ENCODE results near the gene FNBP1.
"Not testable (repeated sequence)": the region's sequence is repeated elsewhere in the genome, so short reads cannot be mapped to it uniquely, and the experiment has no call there.

Gene FNBP1

DNA sequence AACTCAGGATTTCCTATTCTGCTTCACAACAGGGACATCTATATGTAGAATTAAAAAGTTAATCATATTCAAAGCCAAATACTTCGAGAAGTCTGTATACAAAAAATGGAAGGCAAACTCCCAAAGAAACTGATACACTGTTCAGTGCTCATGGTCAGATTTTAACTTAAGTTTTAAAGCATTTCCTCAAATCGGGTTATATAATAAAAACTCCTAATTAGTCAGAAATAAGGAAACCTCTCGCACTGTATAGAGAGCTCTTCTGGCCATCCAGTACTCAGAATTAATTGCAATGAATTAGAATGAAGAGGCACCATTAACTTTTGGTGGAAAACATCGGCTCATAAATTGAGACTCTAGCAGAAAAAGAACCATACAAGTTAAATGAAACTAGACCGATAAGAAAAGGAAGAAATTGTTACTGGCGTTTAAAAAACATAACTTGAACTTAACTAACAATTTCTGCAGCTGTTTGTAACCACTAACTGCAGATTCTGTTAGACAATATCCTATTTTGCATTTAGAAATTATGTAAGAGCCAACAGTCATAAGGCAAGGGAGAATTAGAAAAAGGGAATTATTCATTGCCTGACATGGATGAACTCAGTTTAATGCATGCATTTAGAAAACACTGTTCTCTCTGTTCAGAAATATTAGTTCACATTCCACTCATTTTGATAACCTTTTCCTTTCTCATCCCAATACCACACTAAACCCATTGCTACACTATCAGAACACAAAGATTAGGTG lies 96.6 kb downstream of the FNBP1 start:
- DNase-seq, result no peak

DNA sequence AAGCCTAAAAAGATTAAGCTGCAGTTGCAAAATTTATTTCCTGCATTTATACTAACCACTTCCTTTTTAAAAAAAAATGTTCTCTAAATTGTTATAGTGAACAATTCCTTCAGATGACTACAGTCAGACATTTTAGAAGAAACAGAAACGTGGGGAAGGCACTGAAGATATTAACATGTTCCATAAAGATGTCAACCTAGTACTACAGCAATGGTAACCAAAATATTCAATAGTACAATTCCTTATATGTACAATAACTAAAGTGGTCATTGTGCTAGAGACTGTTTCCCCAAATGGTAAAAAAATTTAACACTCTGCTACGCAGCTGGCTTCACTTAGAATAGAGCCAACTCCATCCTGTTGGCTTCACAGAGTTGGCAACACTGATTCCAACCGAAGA lies 97.7 kb downstream of the FNBP1 start:
- DNase-seq, result no peak

DNA sequence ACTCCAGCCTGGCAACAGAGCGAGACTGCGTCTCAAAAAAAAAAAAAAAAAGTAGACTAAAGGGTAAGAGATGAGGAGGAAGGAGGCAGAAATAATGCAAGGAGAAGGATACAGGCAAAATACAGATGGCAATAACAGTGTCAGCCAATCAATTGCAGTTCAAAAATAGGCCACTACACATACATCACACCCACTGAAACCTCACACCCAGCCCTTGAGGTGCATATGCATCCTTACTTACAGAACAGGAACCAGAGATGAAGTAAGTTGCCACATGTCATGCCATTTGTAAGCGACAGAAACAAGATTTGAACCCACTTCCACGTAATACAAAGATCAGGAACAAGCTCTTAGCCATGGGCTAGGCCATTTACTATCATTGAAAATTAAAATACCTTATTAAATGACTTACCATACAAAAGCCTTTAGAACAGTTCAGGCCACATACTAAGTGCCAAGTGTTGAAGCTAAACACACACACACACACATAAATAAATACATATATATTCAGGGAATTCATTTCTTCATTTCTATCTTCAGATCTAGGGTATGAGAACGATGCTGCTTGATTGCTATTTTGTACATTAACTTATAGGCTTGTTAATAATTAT lies 98.4 kb downstream of the FNBP1 start:
- peak in 1 of 2 experiments; percentile 52 for DNase-seq

DNA sequence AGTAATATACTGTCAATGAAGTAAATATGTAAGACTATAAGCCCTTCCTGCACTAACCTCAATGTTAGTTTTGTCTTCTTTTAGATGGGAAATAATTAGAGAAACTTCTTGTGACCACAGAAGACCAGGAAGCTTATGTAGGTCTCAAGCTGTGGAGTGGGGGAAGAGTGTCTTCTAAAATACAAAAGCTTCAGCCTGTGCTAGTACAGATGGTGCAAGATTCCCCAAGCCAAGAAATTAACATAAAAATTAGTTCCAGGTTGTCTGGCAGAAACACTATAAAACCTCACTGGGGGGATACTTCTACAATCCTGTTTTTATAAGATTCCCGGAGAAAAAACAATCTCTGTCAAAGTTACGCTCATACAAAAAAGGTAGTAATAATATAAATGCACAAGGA lies 103.6 kb downstream of the FNBP1 start:
- DNase-seq, result no peak

DNA sequence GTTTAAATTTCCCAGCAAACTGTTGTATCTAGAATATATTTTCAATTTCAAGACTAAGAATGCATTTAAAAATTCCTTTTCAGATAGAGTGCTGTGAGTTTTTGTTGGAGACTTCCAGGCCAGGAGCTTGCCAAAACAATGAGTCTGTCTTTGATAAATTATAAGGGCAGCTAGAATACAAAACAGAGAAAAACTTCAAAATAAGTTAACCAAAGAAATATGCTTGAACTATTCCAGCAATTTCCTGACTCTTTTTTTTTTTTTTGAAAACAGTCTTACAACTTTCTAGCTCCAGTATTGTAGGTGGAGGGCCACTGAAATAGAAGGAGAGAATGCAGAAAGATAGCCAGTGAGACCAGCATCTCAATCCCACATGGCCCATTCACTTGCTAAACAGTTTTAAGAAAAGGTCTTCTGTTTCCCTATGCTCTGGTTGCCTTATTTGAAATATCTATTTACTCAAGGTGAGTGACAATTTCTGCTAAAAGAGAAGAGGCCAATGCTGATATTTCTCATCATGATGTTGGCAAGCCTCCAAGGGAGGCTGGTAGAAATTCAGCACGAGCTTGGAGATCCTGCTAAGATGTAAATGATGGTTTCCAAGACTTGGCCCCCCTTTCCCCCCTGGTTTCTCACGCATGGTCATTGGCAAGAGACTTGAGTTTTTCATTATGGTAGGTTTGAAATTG lies 104.6 kb downstream of the FNBP1 start:
- DNase-seq, result no peak

DNA sequence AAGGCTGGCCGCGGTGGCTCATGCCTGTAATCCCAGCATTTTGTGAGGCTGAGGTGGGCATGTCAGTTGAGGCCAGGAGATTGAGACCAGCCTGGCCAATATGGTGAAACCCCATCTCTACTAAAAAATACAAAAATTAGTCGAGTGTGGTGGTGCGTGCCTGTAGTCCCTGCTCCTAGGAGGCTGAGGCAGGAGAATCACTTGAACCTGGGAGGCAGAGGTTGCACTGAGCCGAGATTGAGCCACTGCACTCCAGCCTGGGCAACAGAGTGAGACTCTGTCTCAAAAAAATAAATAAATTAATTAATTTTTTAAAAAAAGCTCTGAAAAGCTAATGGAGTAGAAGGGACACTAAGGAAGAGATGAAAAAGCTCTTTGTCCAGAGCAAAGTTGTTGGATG lies 105.1 kb downstream of the FNBP1 start:
- DNase-seq, result not testable (repeated sequence)

DNA sequence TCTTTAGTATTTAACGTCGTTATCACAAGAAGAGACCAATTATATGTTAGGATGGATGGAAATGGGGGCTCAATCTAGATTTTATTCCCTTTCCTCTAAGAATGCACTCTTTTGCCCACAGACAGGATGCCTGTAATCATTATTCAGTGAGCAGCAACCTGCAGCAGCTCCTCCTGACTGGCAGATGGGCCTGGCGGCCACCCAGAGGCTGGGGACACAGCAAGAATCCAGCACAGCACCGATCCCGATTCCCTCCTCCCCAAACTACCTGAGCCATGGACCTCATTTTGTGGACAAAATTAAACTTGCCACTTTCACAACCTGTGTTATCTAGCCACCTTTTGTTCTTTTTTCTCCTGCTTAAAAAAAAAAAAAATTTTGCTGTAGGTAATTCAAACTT lies 106.8 kb downstream of the FNBP1 start:
- DNase-seq, result no peak

DNA sequence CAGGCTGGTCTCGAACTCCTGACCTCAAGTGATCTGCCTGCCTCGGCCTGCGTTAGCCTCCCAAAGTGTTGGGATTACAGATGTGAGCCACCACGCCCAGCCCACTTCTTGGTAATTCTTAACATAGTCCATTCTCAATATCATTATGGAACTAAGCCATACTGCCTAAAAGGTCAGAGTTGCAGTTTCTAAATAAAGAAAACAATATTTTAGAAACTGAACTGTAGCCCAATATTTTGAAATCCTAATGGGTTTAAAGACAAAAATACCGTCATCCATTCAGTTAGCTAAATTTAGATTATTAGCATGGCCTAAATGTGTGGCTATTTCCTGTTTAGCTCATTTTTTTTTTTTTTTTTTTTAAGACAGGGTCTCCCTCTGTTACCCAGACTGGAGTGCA lies 108.2 kb downstream of the FNBP1 start:
- DNase-seq, result no peak

DNA sequence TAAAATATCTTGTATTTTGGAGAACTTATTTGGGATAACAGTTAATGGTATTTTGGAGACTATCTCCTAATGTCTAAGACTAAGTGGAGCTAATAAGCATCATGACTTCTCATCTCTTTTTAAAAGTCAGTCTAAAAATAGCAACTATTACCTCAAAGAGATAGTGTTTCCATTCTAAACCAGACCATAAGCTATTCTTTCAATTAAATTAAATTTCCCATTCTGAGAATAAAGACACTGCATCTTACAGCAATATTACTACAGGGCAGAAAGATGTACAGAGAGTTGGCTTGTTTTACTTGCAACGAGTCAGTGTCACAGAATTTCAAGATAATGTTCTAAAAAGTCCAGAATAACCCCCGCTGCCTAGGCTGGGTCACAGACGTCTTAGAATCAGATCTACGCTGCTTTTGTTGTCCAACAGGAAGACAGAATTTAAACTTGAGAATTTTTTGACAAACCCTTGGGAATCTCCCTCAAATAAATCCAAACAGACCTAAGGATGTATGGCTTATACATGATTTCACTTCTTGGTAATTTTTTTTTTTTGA lies 108.9 kb downstream of the FNBP1 start:
- no peak for DNase-seq

DNA sequence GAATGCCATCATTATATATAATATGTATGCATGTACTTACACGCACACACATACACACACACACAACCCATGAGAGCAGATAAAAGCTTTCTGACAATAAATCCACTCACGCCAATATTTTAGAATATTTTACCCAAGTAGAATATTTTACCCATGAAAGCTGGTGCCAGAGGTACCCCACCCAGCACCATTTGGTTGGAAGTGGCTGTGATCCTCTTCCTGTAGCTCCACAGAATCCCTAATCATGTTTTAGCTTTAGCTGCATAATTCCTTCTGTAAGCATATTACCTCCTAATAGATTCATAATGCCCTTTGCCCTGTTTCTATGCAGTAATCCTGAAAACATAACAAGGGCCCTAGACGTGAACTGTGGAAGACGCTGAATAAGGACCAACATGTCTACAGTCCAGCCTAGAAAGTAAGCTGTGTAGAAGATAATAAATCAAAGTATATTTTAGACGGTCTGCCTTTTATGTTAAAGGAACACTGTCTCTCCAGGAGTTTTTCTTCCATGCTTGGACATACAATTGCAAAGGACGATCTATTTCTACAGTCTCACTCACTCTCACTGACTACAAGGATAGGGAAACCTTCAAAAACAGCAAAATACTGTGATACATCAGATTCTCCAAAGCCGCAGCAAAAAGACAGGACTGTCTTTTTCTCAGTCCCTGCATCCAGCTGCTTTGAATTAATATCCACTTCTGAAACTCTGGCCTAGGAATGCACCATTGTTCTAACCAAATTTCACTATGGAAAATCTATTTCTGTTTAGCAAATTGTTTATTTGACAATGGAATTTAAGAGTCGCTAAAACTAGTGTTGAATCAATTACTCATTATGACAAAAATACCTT lies 109.6 kb downstream of the FNBP1 start:
- DNase-seq, result no peak

DNA sequence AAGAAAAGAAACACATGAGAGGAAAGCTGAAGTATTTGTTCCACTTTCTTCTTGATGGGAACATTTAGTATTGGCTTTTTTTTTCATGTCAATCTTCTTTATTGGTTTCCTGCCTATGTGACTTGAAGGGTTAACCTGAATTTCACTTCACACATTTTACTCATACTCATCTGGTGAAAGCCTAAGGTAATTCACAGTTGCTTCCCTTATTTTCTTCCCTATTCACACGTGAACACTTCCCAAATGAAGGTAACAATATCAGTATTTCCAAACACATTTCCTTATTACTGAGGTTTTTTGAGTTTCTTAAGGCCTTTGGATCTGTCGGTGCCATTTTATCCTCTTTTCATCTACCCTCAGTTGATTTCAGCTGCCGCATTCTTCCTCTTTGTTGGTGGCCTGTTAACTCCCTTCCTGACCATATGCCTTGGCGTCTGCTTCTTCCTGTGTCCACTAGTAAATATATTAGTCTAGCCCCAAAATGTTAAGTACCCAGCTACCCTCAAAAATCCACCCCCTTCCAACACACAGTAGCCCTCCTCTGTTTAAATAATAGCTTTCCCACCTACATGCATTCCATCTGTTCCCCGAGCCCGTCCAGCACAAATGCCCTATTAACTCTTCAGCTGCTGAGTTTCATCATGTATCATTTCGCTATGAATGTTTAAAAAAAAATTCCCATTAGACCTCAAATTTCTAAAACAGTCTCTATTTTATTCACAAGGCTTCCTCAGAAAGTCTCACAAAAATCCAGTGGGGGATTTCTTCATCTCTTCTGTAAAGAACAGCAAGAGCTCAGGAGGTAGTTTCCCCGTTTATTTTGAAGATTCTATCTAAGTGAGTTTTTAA lies 110.5 kb downstream of the FNBP1 start:
- DNase-seq, result no peak

DNA sequence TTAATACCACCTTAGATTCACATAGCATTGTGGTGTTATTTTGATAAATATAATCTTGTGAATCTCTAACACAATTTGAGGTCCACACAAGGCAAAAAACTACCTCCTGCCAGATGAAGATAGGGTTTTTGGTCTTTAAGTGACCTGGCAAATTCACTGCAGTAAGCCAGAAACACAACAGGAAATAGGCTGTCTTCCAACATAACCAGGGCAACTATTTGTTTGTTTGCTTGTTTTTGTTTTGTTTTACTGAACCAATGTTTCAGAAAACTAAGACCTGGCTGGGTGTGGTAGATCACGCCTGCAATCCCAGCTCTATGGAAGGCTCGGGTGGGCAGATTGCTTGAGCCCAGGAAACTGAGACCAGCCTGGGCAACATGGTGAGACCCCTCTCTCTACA lies 112.2 kb downstream of the FNBP1 start:
- DNase-seq, result no peak

DNA sequence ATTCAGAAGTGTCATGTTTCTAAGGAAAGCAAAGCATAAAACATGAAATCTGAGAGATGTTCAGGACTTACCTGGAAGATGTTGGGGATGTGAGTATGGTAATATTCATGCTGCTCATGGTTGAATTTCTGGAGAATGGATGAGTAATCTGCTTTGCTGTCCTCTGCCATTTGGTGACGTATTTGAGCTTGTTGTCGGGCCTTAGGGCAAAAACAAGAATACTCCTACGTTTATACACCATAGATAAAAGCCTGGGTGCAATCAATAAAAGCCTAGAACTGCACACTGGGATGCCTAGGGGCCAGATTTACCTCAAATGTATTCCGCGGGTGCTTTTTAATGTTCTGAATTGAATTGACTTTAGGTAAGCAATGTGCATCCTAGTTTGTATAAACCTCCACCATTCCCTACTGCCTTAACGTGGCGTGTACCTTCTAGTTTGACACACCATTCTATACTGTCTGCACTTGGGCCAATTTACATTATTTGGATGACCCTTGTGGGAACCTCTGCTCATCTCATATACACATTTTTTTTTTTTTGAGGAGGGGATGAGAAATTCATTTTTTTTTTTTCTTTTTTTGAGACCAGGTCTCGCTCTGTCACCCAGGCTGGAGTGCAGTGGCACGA lies 113.4 kb downstream of the FNBP1 start:
- no peak for DNase-seq

DNA sequence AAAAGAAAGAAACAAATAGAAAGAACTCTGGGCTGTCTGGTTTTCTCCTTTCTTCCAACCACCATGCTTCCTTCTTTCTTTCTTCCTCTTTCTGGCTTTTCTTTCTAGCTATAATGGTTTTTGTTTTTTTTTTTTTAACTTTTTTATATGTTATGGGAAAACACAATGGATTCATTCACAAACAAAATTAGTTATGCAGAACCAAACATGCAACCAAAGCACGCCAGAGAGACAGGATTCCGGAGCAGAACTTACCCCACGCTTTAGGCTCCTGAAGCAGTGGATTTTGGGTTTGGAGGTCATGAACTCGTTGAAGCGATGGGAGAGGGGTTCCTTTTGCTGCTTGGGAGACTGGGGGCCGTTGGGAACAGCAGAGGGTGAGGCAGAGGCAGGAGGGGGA lies 119.4 kb downstream of the FNBP1 start:
- DNase-seq, result no peak

DNA sequence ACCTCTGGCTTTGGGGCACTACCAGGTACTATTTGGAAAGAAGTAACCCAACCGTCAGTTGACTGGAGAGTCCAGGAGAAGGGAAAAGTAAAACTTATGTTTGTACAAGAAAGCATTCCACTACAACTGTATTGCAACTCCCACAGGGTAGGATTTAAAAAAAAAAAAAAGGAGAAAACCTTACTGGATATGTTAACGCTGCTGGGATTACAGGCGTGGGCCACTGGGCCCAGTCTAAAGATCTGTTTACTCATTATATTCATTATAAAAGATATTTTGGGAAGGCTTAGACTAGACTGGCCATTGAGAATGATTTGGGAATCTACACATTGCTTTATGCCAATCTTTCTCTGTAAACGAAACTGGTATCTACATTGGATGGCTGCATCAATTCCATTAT lies 121.1 kb downstream of the FNBP1 start:
- DNase-seq, result no peak

DNA sequence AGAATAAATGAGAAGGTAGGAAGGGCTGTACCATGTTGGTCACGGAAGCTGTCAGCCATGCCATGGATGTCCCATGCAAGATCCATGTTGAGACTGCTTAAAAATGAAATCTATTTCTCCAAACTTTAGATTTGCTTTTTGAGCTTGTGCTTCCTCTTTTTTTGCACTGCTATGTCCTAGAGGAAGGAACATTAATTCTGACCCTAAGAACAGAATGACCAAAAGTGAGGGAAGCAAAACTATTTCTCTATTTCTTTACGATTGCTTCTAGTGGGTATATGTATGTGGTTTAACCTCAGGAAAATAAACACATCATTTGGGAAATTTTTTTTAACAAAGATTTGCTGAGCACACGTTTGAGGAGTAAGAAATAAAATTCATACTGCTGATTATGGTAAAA lies 123.1 kb downstream of the FNBP1 start:
- no peak for DNase-seq

DNA sequence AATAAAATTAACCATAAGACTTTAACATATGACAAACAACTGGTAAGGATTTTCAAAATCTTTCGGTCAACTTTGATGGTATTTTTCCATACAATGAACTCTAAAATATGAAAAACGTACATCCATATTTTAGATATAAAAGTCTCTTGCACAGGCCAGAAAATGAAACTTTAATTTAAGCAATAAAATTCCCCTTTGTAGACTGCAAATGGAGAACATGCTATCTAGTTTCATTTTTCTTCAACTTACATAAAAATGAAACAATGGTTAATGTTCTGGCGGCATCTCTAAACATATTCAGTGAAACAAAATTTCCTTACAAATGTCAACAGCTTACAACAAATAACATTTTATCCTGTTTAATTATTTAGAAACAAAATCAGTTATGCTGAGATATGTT lies 123.7 kb downstream of the FNBP1 start:
- no peak for DNase-seq

DNA sequence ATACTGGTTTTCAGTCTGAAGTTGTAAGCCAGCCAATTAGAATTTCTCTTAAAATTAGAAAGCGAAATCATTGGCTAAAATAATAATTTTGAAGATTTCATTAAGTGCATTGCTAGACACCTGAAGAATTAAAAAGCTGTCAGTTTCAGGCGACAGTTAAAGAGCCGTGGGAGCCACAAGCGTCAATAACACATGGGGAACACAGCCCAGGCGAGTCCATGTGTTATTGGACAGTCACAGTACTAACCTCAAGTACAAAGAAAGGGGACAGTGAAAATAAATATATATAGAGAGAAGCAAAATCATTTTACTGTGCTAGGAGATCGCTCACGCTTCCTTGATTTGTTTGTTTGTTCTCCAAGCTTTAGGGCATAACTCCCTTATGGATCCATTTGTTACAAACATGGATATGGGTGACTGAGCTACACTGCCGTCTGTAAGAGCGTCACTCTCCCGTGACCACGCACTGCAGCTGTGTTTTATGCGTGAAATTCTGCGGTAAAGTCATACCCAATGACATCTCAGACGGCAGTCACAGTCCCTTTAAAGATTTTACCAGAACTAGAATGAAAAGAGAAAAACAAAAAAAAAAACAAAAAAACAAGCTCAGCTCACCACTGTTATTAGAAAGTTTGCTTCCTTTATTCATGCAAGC lies 124.6 kb downstream of the FNBP1 start:
- no peak for DNase-seq

DNA sequence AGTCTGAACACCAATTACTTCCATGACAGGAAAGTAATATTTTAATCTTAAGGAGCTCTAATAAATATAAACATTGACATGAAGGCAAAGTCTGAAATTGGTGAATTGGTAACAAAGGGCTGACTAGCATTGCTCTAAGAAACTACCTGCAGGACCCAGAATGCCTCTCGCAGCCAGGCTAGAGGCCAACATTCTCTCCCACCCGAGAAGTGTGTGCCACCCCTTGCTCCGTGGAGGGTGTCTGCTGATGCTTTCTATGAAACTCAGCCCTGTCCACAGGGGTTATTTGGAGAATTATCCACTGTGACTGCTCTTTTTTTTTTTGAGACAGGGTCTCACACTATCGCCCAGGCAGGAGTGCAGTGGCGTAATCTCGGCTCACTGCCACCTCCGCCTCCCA lies 126.3 kb downstream of the FNBP1 start:
- no peak for DNase-seq

DNA sequence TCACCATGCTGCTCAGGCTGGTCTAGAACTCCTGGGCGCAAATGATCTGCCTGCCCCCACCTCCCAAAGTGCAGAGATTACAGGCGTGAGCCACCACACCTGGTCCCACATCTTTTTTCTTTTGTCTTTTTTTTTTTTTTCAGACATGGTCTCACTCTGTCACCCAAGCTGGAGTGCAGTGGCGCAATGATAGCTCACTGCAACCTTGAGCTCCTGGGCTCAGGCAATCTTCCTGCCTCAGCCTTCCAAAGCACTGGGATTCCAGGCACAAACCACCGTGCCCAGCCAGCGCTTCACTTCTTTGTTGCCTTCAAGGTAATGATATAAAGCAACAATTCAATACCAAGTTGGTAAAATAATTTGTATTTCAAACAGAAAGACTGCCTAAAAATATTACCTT lies 128.9 kb downstream of the FNBP1 start:
- no peak for DNase-seq
